Transverse colon (tissue), 4 donors: ENCODE measurements around the gene RAD54L2. TPM values are rescaled to one million over a fixed set of nuclear protein-coding genes. Genes with fewer than 3 reads are reported as not detected.

Experiments
- DNase-seq: peaks from one replicate; pipeline ENCODE4 v3.0.0-alpha.2; 2019
- H3K27ac ChIP-seq, 4 donors: fragments of 200-600 bp; sonication (generic); 2 replicates each; pipeline ENCODE4 v1.5.1; 2016 to 2018; ENCODE audit warnings: inconsistent platforms in 4 of 4
- H3K27me3 ChIP-seq: fragments of 200-600 bp; sonication (generic); 2 replicates; pipeline ENCODE4 v1.5.1; 2017; ENCODE audit warnings: inconsistent platforms
- H3K36me3 ChIP-seq, 4 donors: fragments of 200-600 bp; sonication (generic); 2 replicates each; pipeline ENCODE4 v1.5.1; 2017 to 2019; ENCODE audit warnings: inconsistent platforms in 4 of 4
- H3K4me1 ChIP-seq, 4 donors: fragments of 200-600 bp; sonication (generic); 2 replicates each; pipeline ENCODE4 v1.5.1; 2017 to 2020; ENCODE audit warnings: inconsistent platforms in 4 of 4
- H3K4me3 ChIP-seq, 4 donors: fragments of 200-600 bp; sonication (generic); 1 replicate in 1 of 4; 2 replicates in 3 of 4; pipeline versions ENCODE4 v1.5.1 to v1.6.1; 2017 to 2019; ENCODE audit warnings: inconsistent platforms in 4 of 4
- H3K9me3 ChIP-seq, 2 donors: fragments of 200-600 bp; sonication (generic); 2 replicates each; pipeline ENCODE4 v1.5.1; 2017 to 2019; ENCODE audit warnings: inconsistent platforms in 2 of 2
- EP300 ChIP-seq: sonication (generic); formaldehyde crosslinking; IDR thresholded peaks from one replicate; pipeline ENCODE4 v1.6.1; 2017; ENCODE audit warnings: antibody characterized with exemption, low read depth
- POLR2A ChIP-seq: fragments of 450-650 bp; IDR thresholded peaks from one replicate; pipeline ENCODE4 v1.6.1; 2016; ENCODE audit warnings: antibody characterized with exemption, mild to moderate bottlenecking, moderate library complexity
- POLR2AphosphoS5 ChIP-seq, 3 donors: sonication (generic); formaldehyde crosslinking; IDR thresholded peaks; one replicate each; pipeline ENCODE4 v1.6.1; 2016; ENCODE audit warnings: antibody characterized with exemption in 3 of 3
- WGBS, 2 donors: methylation state at CpG; one replicate each; pipeline ENCODE4 v1.1.5; 2018; ENCODE audit warnings: low coverage in 1 of 2; 5-methylcytosine and 5-hydroxymethylcytosine counted together
- in situ Hi-C, 4 donors: fragments of 200-750 bp; cut with MboI; loops; one replicate each; pipeline versions ENCODE4 v1.15.0 to v1.15.1; 2017; ENCODE audit warnings: low sequenced_read_pairs in 3 of 4, low pct_ligation_motif_present in 1 of 4, low pct_unique_long_range_greater_than_20kb in 1 of 4
- intact Hi-C: fragments of 100-400 bp; cut with DNase I; formaldehyde crosslinking; loops from one replicate; pipeline ENCODE4 v1.15.1; 2023; ENCODE audit warnings: low total_unique reads
- total RNA-seq, 4 donors: library from RNA; depleted of rRNA; stranded (reverse); fragments of >200 nt; gene quantifications; one replicate each; pipeline ENCODE4 v1.1.0, GENCODE V29; 2016
- TF ChIP-seq, protein P1 (sequence below), 5 experiments: fragments of 200-600 bp in 3 of 5; fragments of 450-650 bp in 2 of 5; sonication (generic) in 3 of 5; IDR thresholded peaks; 1 replicate in 2 of 5; 2 replicates in 3 of 5; pipeline ENCODE4 v1.5.1; 2016 to 2017; ENCODE audit warnings: antibody characterized with exemption in 5 of 5, inconsistent platforms in 3 of 5, mild to moderate bottlenecking in 2 of 5, moderate library complexity in 1 of 5

RAD54L2 gene
- total RNA-seq, 4 donors from 2014 or later = 13.1 to 24.9 (median 18.2) TPM

GRCh38 chr3:51549311-51549710 is 10.8 kb downstream of the RAD54L2 start:
- no peak for TF ChIP-seq POLR2A
- TF ChIP-seq EP300 = no peak
- no peak for TF ChIP-seq POLR2AphosphoS5 (IDR thresholded peaks at IDR 0.05)
- TF ChIP-seq, protein P1, sequence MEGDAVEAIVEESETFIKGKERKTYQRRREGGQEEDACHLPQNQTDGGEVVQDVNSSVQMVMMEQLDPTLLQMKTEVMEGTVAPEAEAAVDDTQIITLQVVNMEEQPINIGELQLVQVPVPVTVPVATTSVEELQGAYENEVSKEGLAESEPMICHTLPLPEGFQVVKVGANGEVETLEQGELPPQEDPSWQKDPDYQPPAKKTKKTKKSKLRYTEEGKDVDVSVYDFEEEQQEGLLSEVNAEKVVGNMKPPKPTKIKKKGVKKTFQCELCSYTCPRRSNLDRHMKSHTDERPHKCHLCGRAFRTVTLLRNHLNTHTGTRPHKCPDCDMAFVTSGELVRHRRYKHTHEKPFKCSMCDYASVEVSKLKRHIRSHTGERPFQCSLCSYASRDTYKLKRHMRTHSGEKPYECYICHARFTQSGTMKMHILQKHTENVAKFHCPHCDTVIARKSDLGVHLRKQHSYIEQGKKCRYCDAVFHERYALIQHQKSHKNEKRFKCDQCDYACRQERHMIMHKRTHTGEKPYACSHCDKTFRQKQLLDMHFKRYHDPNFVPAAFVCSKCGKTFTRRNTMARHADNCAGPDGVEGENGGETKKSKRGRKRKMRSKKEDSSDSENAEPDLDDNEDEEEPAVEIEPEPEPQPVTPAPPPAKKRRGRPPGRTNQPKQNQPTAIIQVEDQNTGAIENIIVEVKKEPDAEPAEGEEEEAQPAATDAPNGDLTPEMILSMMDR (IDR thresholded peaks at IDR 0.05) = no peak
- Histone ChIP-seq H3K4me3 (no peak overlapping the region), H3K27me3 (no peaks in the 10 kb centered on the region), H3K27ac (no peak overlapping the region), H3K4me1 (peaks cover 0 to 11% (median 4%) of the 10 kb centered on the region in 4 donors), H3K9me3 (no peaks in the 10 kb centered on the region), H3K36me3 (peaks cover 0 to 7% (median 0%) of the 10 kb centered on the region in 4 donors)
- in situ Hi-C loops = no loop called here
- WGBS, 2 donors = 89% methylated on average over 10 of the region's 10 CpGs; no CpG with 5 or more reads in 1 of the 2 donors
- intact Hi-C loops = no loop called here
- no peak for DNase-seq

DNA sequence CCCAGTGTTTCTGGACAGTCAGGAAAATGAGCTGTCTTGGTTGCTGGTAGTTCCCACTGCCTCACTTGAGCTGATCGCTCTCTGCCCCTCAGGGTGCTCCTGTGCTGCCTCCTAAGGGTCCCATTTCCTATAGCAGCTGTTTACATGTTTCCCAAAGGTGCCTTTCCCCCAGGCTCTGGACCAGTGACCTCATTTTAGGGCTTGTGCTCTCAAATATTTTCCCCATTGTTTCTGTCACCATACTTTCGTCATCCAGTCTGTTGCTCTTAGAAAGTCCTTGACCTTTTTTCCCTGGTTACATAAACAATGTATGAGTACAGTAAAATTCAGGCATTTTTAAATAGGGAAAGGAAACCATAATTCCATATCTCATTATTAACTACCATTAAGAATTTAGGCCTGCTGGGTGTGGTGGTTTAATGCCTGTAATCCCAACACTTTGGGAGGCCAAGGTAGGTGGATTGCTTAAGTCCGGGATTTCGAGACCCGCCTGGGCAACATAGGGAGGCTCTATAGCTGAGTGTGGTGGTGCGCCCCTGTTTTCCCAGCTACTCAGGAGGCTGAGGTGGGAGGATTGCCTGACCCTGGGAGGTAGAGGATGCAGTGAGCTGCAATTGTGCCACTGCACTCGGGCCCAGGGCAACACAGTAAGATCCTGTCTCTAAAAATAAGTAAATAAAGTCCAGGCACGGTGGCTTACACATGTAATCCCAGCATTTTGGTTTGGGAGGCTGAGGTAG is 11.7 kb downstream of the RAD54L2 start:
- Histone ChIP-seq H3K27me3 (no peaks in the 10 kb centered on the region), H3K9me3 (no peaks in the 10 kb centered on the region), H3K36me3 (peaks cover 0 to 7% (median 0%) of the 10 kb centered on the region in 4 donors), H3K4me1 (peaks cover 0 to 11% (median 4%) of the 10 kb centered on the region in 4 donors), H3K27ac (no peak overlapping the region), H3K4me3 (no peak overlapping the region)
- 94% methylated on average over 8 of the region's 8 CpGs; no CpG with 5 or more reads in 1 of the 2 donors for WGBS, 2 donors
- DNase-seq = no peak
- intact Hi-C loops = no loop called here
- TF ChIP-seq, protein P1 (IDR thresholded peaks at IDR 0.05) = no peak
- TF ChIP-seq EP300 = no peak
- no peak for TF ChIP-seq POLR2A
- TF ChIP-seq POLR2AphosphoS5 (IDR thresholded peaks at IDR 0.05) = no peak
- in situ Hi-C loops = no loop called here

GRCh38 chr3:51557993-51558392 is 19.5 kb downstream of the RAD54L2 start:
- Histone ChIP-seq H3K36me3 (no peaks in the 10 kb centered on the region), H3K27me3 (no peaks in the 10 kb centered on the region), H3K9me3 (no peaks in the 10 kb centered on the region), H3K4me1 (peaks cover 0 to 5% (median 2%) of the 10 kb centered on the region in 4 donors), H3K27ac (no peak overlapping the region), H3K4me3 (no peak overlapping the region)
- WGBS, 2 donors = 89 to 97% methylated on average over 5 of the region's 5 CpGs
- DNase-seq = no peak
- in situ Hi-C loops = no loop called here
- intact Hi-C loops = no loop called here
- TF ChIP-seq EP300 = no peak
- no peak for TF ChIP-seq POLR2A
- TF ChIP-seq, protein P1 (IDR thresholded peaks at IDR 0.05) = no peak
- TF ChIP-seq POLR2AphosphoS5 (IDR thresholded peaks at IDR 0.05) = no peak

DNA sequence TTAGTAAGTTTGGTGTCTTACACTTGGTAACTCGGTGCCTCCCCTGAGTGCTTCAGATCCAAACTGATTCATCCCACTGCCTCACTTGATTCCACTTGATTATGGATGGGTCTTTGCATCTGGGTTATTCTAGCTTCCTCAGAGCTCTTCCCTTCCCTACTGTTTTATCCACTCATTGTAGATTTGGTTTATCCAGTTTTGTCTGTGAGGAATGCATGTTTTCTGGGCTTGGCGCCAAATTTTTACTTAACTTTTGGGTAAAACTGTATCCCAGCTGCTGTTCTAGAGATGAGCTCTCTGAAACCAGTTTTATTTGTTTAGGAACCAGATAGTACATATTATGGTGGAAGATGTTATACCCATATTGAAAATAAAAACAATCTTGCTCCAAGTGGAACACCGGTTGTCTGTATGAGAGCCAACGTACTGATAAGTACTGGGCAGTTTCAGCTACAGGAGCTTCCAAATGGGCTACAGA is 20.9 kb downstream of the RAD54L2 start:
- Histone ChIP-seq H3K27me3 (no peaks in the 10 kb centered on the region), H3K9me3 (no peaks in the 10 kb centered on the region), H3K36me3 (no peaks in the 10 kb centered on the region), H3K4me1 (peaks cover 0 to 5% (median 2%) of the 10 kb centered on the region in 4 donors), H3K4me3 (no peak overlapping the region), H3K27ac (no peak overlapping the region)
- intact Hi-C loops (no loop called here), in situ Hi-C loops (no loop called here)
- TF ChIP-seq EP300 (no peak), POLR2AphosphoS5 (IDR thresholded peaks at IDR 0.05) (no peak), POLR2A (no peak)
- TF ChIP-seq, protein P1 (IDR thresholded peaks at IDR 0.05) = no peak
- WGBS, 2 donors = 53 to 66% methylated on average over 4 of the region's 4 CpGs
- DNase-seq = no peak
